Keratinocyte (primary cell): Measurements from ENCODE around the gene CHSY1. TPM values are rescaled to one million over a fixed set of nuclear protein-coding genes. Genes with fewer than 3 reads are reported as not detected.

Source experiments
- DNase-seq: peaks from one replicate; pipeline ENCODE4 v3.0.0-alpha.2; 2011; ENCODE audit warnings: low read depth, missing footprints, low spot score
- FAIRE-seq: peaks from 2 replicates; lab custom pipeline; 2011; peaks lifted over from hg19 to GRCh38; lab: Jason Lieb, UNC
- H2AFZ ChIP-seq: 2 replicates; pipeline ENCODE4 v1.6.0; 2012; ENCODE audit warnings: low read length, control low read depth, inconsistent platforms; ENCODE audit not compliant: control insufficient read depth
- H3K27ac ChIP-seq: 2 replicates; pipeline ENCODE4 v1.5.1; 2011; ENCODE audit warnings: low read length; ENCODE audit not compliant: control insufficient read depth, insufficient read depth
- H3K27me3 ChIP-seq: 3 replicates; pipeline ENCODE4 v1.6.0; 2011; ENCODE audit warnings: low read length; ENCODE audit not compliant: control insufficient read depth, insufficient read depth; ENCODE audit errors: extremely low read depth
- H3K36me3 ChIP-seq, 2 experiments: 2 replicates in 1 of 2; 3 replicates in 1 of 2; pipeline ENCODE4 v1.5.1; 2011; ENCODE audit warnings: low read length in 2 of 2, mild to moderate bottlenecking in 1 of 2; ENCODE audit not compliant: control insufficient read depth in 2 of 2, insufficient read depth in 2 of 2; ENCODE audit errors: extremely low read depth in 1 of 2
- H3K4me1 ChIP-seq: 3 replicates; pipeline ENCODE4 v1.5.1; 2011; ENCODE audit warnings: low read length; ENCODE audit not compliant: control insufficient read depth, insufficient read depth; ENCODE audit errors: extremely low read depth
- H3K4me2 ChIP-seq: 3 replicates; pipeline ENCODE4 v1.6.0; 2011; ENCODE audit warnings: low read depth, low read length; ENCODE audit not compliant: control insufficient read depth, insufficient read depth; ENCODE audit errors: extremely low read depth
- H3K4me3 ChIP-seq, 3 experiments: fragments of 200-600 bp in 1 of 3; sonication (generic) in 1 of 3; 2 replicates in 2 of 3; 3 replicates in 1 of 3; pipeline ENCODE4 v1.5.1; 2011 to 2016; ENCODE audit warnings: low read length in 3 of 3, mild to moderate bottlenecking in 3 of 3, control low read depth in 2 of 3, inconsistent platforms in 1 of 3, low read depth in 1 of 3, mixed read lengths in 1 of 3, mixed run types in 1 of 3, moderate library complexity in 1 of 3; ENCODE audit not compliant: control insufficient read depth in 2 of 3, insufficient read depth in 2 of 3; ENCODE audit errors: extremely low read depth in 1 of 3
- H3K79me2 ChIP-seq: 2 replicates; pipeline ENCODE4 v1.6.0; 2012; ENCODE audit warnings: low read length; ENCODE audit not compliant: control insufficient read depth, insufficient read depth
- H3K9ac ChIP-seq: 3 replicates; pipeline ENCODE4 v1.6.0; 2011; ENCODE audit warnings: low read length; ENCODE audit not compliant: control insufficient read depth, insufficient read depth; ENCODE audit errors: extremely low read depth
- H3K9me1 ChIP-seq: 3 replicates; pipeline ENCODE4 v1.6.0; 2011; ENCODE audit warnings: low read length; ENCODE audit not compliant: control insufficient read depth, insufficient read depth; ENCODE audit errors: extremely low read depth
- H3K9me3 ChIP-seq: 2 replicates; pipeline ENCODE4 v1.5.1; 2012; ENCODE audit warnings: low read depth, low read length; ENCODE audit not compliant: control insufficient read depth
- H4K20me1 ChIP-seq: 3 replicates; pipeline ENCODE4 v1.6.0; 2011; ENCODE audit warnings: low read length; ENCODE audit not compliant: control insufficient read depth, insufficient read depth; ENCODE audit errors: extremely low read depth
- CTCF ChIP-seq, 3 experiments: IDR thresholded peaks in 1 of 3; conservative IDR thresholded peaks in 1 of 3; optimal IDR thresholded peaks in 1 of 3; 2 replicates in 2 of 3; 3 replicates in 1 of 3; pipeline versions ENCODE3 to v1.5.1; 2011; ENCODE audit warnings: low read length in 3 of 3, mild to moderate bottlenecking in 3 of 3, moderate library complexity in 2 of 3, control low read depth in 1 of 3, inconsistent platforms in 1 of 3; ENCODE audit not compliant: insufficient read depth in 2 of 3; ENCODE audit errors: extremely low read depth in 1 of 3
- EZH2 ChIP-seq: IDR thresholded peaks from one replicate; pipeline ENCODE4 v1.6.1; 2012; ENCODE audit warnings: inconsistent platforms, mild to moderate bottlenecking, low read length, moderate library complexity
- dilution Hi-C: fragments of 300-500 bp; cut with MboI; formaldehyde crosslinking; loops from one replicate; pipeline ENCODE4 v1.7.0; 2020; ENCODE audit warnings: low sequenced_read_pairs; ENCODE audit not compliant: extremely low pct_ligation_motif_present
- polyA plus RNA-seq, 5 experiments: library from polyadenylated mRNA; depleted of rRNA in 3 of 5; stranded (reverse) in 3 of 5; stranded (forward) in 1 of 5; unstranded in 1 of 5; fragments of >200 nt; gene quantifications; 1 replicate in 1 of 5; 2 replicates in 3 of 5; 3 replicates in 1 of 5; pipeline versions ENCODE4 v1.2.1 to v1.2.3, GENCODE V29; 2011 to 2012; ENCODE audit warnings: missing spikeins in 2 of 5, low read depth in 1 of 5, low replicate concordance in 1 of 5

CHSY1 gene
- polyA plus RNA-seq, 1 donor (not counting 4 experiments of a cell fraction or from before 2014, with no cell fraction given): 27.0 TPM

- no peaks in the 10 kb centered on the region for H3K4me1 ChIP-seq
- H3K4me3 ChIP-seq: no peak overlapping the region
- H3K27me3 ChIP-seq: no peaks in the 10 kb centered on the region
- no peak overlapping the region for H3K9ac ChIP-seq
- H3K9me1 ChIP-seq: no peaks in the 10 kb centered on the region
- dilution Hi-C loops: no loop called here
- DNase-seq (no peak), FAIRE-seq (no peak)
- peaks cover 26 to 58% of the 10 kb centered on the region in 2 experiments for H3K36me3 ChIP-seq
- H3K27ac ChIP-seq: no peak overlapping the region
- TF ChIP-seq CTCF (optimal IDR thresholded peaks at IDR 0.05 in 1 of 3, IDR thresholded peaks at IDR 0.05 in 1 of 3, conservative IDR thresholded peaks at IDR 0.05 in 1 of 3; ENCODE audit: extremely low read depth in 1 of 3, insufficient read depth in 2 of 3, low read length in 3 of 3) (no peak), EZH2 (no peak)
- no peak overlapping the region for H3K4me2 ChIP-seq
- no peak overlapping the region for H2AFZ ChIP-seq
- peaks cover 40% of the 10 kb centered on the region for H3K79me2 ChIP-seq
- peaks cover 4% of the 10 kb centered on the region for H4K20me1 ChIP-seq
- no peaks in the 10 kb centered on the region for H3K9me3 ChIP-seq
These were observed 34.7 kb upstream of the CHSY1 start for GRCh38 chr15:101286471-101287114.

- Histone ChIP-seq H3K9me3 (no peaks in the 10 kb centered on the region), H3K4me2 (no peak overlapping the region), H3K27ac (no peak overlapping the region), H3K36me3 (peaks cover 31 to 51% of the 10 kb centered on the region in 2 experiments), H3K4me1 (no peaks in the 10 kb centered on the region), H2AFZ (no peak overlapping the region), H3K4me3 (no peak overlapping the region), H3K27me3 (no peaks in the 10 kb centered on the region), H4K20me1 (peaks cover 4% of the 10 kb centered on the region), H3K9ac (no peak overlapping the region), H3K79me2 (peaks cover 20% of the 10 kb centered on the region), H3K9me1 (no peaks in the 10 kb centered on the region)
- FAIRE-seq (no peak), DNase-seq (no peak)
- TF ChIP-seq EZH2 (no peak), CTCF (optimal IDR thresholded peaks at IDR 0.05 in 1 of 3, IDR thresholded peaks at IDR 0.05 in 1 of 3, conservative IDR thresholded peaks at IDR 0.05 in 1 of 3; ENCODE audit: extremely low read depth in 1 of 3, insufficient read depth in 2 of 3, low read length in 3 of 3) (no peak)
- dilution Hi-C loops: no loop called here
These were observed 32.1 kb upstream of the CHSY1 start for GRCh38 chr15:101283931-101284330.
